Esophagus muscularis mucosa (tissue), 4 donors: ENCODE results near the gene ETV7. TPM values are rescaled to one million over a fixed set of nuclear protein-coding genes. Genes with fewer than 3 reads are reported as not detected.

Experiments used
- DNase-seq: peaks from one replicate; pipeline ENCODE4 v3.0.0-alpha.2; 2017; ENCODE audit errors: extremely low spot score
- H3K27ac ChIP-seq, 4 donors: fragments of 200-600 bp; sonication (generic); replicated peaks in 1 of 4; 1 replicate in 3 of 4; 2 replicates in 1 of 4; pipeline ENCODE4 v1.5.1; 2016 to 2019; ENCODE audit warnings: mild to moderate bottlenecking in 1 of 4
- H3K27me3 ChIP-seq, 4 donors: fragments of 200-600 bp; sonication (generic); one replicate each; pipeline versions ENCODE4 v1.5.1 to v1.6.0; 2016 to 2019
- H3K36me3 ChIP-seq, 4 donors: fragments of 200-600 bp; sonication (generic); one replicate each; pipeline ENCODE4 v1.5.1; 2016 to 2019
- H3K4me1 ChIP-seq, 4 donors: fragments of 200-600 bp; sonication (generic); one replicate each; pipeline ENCODE4 v1.5.1; 2016 to 2019
- H3K4me3 ChIP-seq, 4 donors: fragments of 200-600 bp; sonication (generic); 1 replicate in 2 of 4; 2 replicates in 2 of 4; pipeline ENCODE4 v1.5.1; 2016 to 2019; ENCODE audit warnings: mild to moderate bottlenecking in 4 of 4, moderate library complexity in 1 of 4
- H3K9me3 ChIP-seq, 4 donors: fragments of 200-600 bp; sonication (generic); 1 replicate in 3 of 4; 2 replicates in 1 of 4; pipeline ENCODE4 v1.5.1; 2016 to 2019
- CTCF ChIP-seq, 3 experiments: fragments of 200-600 bp in 2 of 3; fragments of 450-650 bp in 1 of 3; sonication (generic) in 2 of 3; IDR thresholded peaks; one replicate each; pipeline ENCODE4 v1.5.1; 2017 to 2019; ENCODE audit warnings: antibody characterized with exemption in 3 of 3, mild to moderate bottlenecking in 2 of 3, moderate library complexity in 1 of 3
- EP300 ChIP-seq: sonication (generic); formaldehyde crosslinking; IDR thresholded peaks from one replicate; pipeline ENCODE4 v1.6.1; 2017; ENCODE audit warnings: antibody characterized with exemption
- POLR2A ChIP-seq: fragments of 450-650 bp; IDR thresholded peaks from one replicate; pipeline ENCODE4 v1.6.1; 2017; ENCODE audit warnings: antibody characterized with exemption, moderate library complexity, mild to moderate bottlenecking, low read depth
- POLR2AphosphoS5 ChIP-seq, 2 donors: sonication (generic); formaldehyde crosslinking; IDR thresholded peaks; one replicate each; pipeline ENCODE4 v1.6.1; 2017; ENCODE audit warnings: antibody characterized with exemption in 2 of 2
- WGBS: methylation state at CpG from one replicate; pipeline ENCODE4 v1.1.5; 2018; 5-methylcytosine and 5-hydroxymethylcytosine counted together
- intact Hi-C: fragments of 100-400 bp; cut with DNase I; formaldehyde crosslinking; loops from one replicate; pipeline ENCODE4 v1.15.1; 2023
- total RNA-seq, 4 donors: library from RNA; depleted of rRNA; stranded (reverse); fragments of >200 nt; gene quantifications; one replicate each; pipeline versions ENCODE4 v1.1.0 to v1.2.1, GENCODE V29; 2016

Gene ETV7
- total RNA-seq, 4 donors from 2014 or later = 0.71 to 1.5 TPM; not detected in 2

DNA sequence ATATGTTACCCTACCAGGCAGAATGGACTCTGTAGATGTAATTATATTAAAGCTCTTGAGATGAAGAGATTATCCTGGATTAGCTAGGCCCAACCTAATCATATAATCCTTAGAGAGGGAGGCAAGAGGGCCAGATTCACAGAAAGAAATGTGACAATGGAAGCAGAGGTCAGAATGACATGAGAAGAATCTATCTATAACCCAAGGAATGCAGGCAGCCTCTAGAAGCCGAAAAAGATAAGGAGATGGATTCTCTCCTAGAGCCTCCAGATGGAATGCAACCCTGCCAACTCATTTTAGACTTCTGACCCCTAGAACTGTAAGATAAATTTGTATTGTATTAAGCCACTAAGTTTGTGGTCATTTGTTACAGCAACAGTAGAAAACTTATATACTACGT is 42.9 kb upstream of the ETV7 start:
- Histone ChIP-seq H3K27ac (no peak overlapping the region), H3K4me3 (no peak overlapping the region), H3K9me3 (no peaks in the 10 kb centered on the region), H3K36me3 (no peaks in the 10 kb centered on the region), H3K4me1 (no peaks in the 10 kb centered on the region), H3K27me3 (no peaks in the 10 kb centered on the region)
- no peak for DNase-seq
- intact Hi-C loops = no loop called here
- TF ChIP-seq CTCF (IDR thresholded peaks at IDR 0.05) (no peak), POLR2A (no peak)
- WGBS = 72% methylated on average over 2 of the region's 2 CpGs

- TF ChIP-seq POLR2AphosphoS5 (IDR thresholded peaks at IDR 0.05) = no peak
- TF ChIP-seq EP300 = no peak
- no peak for TF ChIP-seq POLR2A
- peak in 2 of 3 experiments; percentile 26 to 45 for TF ChIP-seq CTCF (IDR thresholded peaks at IDR 0.05)
- intact Hi-C loops = no loop called here
- DNase-seq = no peak
- WGBS = 68% methylated on average over 4 of the region's 4 CpGs
- Histone ChIP-seq H3K4me1 (peaks cover 0 to 4% (median 0%) of the 10 kb centered on the region in 4 donors), H3K27me3 (no peaks in the 10 kb centered on the region), H3K36me3 (no peaks in the 10 kb centered on the region), H3K4me3 (no peak overlapping the region), H3K27ac (no peak overlapping the region), H3K9me3 (no peaks in the 10 kb centered on the region)
Observed at GRCh38 chr6:36428911-36429310, 41.4 kb upstream of the ETV7 start.

DNA sequence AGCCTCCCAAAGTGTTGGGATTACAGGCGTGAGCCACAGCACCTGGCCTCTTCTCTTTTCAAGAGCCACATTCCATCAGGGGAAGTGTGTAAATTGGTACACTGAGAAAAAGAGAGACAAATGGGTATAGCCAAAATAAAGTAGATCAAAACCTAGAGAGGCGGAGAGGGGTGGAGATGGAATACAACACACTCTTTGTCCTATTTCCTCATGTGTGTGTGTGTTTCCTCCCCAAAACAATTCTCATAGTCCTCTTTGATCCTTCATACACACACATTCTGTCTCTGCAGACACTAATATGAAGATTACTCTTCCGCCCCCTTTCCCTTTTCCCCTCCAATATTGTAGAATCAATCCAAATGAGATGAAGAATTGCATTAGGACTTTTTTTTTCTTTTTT is 39.2 kb upstream of the ETV7 start:
- intact Hi-C loops = no loop called here
- no peaks in the 10 kb centered on the region for H3K36me3 ChIP-seq

DNA sequence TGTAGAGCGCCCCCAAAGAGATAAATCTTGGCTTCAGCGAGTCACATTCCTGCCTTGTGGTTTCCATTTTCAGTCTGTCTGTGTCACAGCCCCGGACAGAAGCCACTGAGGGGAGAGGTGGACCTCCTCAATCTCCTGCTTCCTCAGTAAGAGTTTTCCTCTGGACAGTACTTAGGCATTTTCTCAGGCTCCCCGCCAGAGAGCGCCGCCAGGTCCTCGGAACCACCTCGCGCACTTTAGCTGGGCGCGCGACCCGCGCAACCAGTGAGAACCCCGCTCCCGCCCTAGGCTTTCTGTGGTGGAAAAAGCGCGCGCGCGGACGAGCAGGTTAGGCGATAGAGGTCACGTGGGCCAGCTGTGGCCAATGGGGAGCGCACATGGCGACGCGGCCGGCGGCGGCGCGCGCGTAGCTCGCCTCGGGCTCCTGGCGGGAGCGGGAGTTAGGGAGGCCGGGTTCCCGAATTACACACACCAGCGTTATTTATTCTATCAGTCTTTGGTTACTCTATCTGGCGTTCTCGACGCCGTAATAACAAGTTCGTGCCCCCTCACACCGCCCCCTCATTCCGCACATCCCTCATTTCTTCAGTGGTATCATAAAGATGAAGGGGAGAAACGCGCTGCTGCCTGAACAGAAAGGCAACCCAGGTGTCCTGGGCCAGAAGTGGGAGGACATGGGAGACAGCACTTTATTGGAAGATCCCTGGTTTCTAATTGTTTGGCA is 35.8 kb upstream of the ETV7 start:
- Histone ChIP-seq H3K4me1 (peaks cover 5 to 16% (median 12%) of the 10 kb centered on the region in 4 donors), H3K27me3 (no peaks in the 10 kb centered on the region), H3K9me3 (no peaks in the 10 kb centered on the region), H3K27ac (peak overlapping the region; percentile 87 to 92 (median 90)), H3K36me3 (no peaks in the 10 kb centered on the region), H3K4me3 (peak overlapping the region; percentile 56 to 71 (median 62))
- peak; percentile 100 for DNase-seq
- intact Hi-C loops = loop anchor here (1.0 to 5.0 kb wide), 3 partner anchors 19 to 259 kb away; partner anchors contain the start of genes KCTD20, PXT1 and SRSF3
- 1% methylated on average over 43 of the region's 51 CpGs for WGBS
- peak; percentile 59 to 69 (median 63) for TF ChIP-seq CTCF (IDR thresholded peaks at IDR 0.05)
- peak; percentile 43 for TF ChIP-seq POLR2A
- no peak for TF ChIP-seq EP300
- peak; percentile 88 to 96 for TF ChIP-seq POLR2AphosphoS5 (IDR thresholded peaks at IDR 0.05)

More for the DNA sequence above, 39.2 kb upstream of the ETV7 start:
- Histone ChIP-seq H3K4me3 (no peak overlapping the region), H3K9me3 (no peaks in the 10 kb centered on the region), H3K27ac (no peak overlapping the region), H3K27me3 (no peaks in the 10 kb centered on the region), H3K4me1 (peaks cover 5 to 16% (median 12%) of the 10 kb centered on the region in 4 donors)
- DNase-seq = no peak
- 96% methylated on average over 3 of the region's 3 CpGs for WGBS
- TF ChIP-seq CTCF (IDR thresholded peaks at IDR 0.05) (no peak), EP300 (no peak), POLR2AphosphoS5 (IDR thresholded peaks at IDR 0.05) (no peak), POLR2A (no peak)
